Measurements from ENCODE around the gene SPOCK2. TPM values are rescaled to one million over a fixed set of nuclear protein-coding genes. Genes with fewer than 3 reads are reported as not detected.
"Not testable (repeated sequence)": the region's sequence is repeated elsewhere in the genome, so short reads cannot be mapped to it uniquely, and the experiment has no call there.

The SPOCK2 gene
- 100 to 1,000 TPM in 1 of 2 donors, 1 to 10 TPM in 1; 5.1 to 163 TPM for total RNA-seq

GRCh38 chr10:72087969-72088888, at the start of gene SPOCK2:
TSS of gene SPOCK2 (minus strand) at chr10:72088551. CDS start at chr10:72088328, 223 bp downstream.
- no peaks in the 10 kb centered on the region for H3K27me3 ChIP-seq (replicated peaks; ENCODE audit: insufficient read depth)
- no peaks in the 10 kb centered on the region for H3K9me3 ChIP-seq
- intact Hi-C loops (cut with DNase I) = no loop called here
- 5% methylated on average over 64 of the region's 65 CpGs for WGBS
- H3K4me1 ChIP-seq (replicated peaks) = peaks cover 7% of the 10 kb centered on the region
- TF ChIP-seq POLR2A (IDR thresholded peaks at IDR 0.05) (no peak), POLR2AphosphoS5 (IDR thresholded peaks at IDR 0.05) (no peak), CTCF (IDR thresholded peaks at IDR 0.05) (no peak)
- no peak within 1 kb of the TSS for H3K27ac ChIP-seq
- H3K4me3 ChIP-seq = peak within 1 kb of the TSS; percentile 25 to 29
- DNase-seq (ENCODE audit: low spot score) = no peak
- no peaks in the 10 kb centered on the region for H3K36me3 ChIP-seq

- Histone ChIP-seq H3K9me3 (no peaks in the 10 kb centered on the region), H3K4me1 (replicated peaks) (no peaks in the 10 kb centered on the region), H3K27me3 (replicated peaks; ENCODE audit: insufficient read depth) (no peaks in the 10 kb centered on the region), H3K27ac (no peak overlapping the region), H3K36me3 (no peaks in the 10 kb centered on the region), H3K4me3 (no peak overlapping the region)
- intact Hi-C loops (cut with DNase I) = loop anchor here (10.0 kb wide), 1 partner anchor 137 kb away; the partner anchor contains the start of gene DDIT4
- TF ChIP-seq POLR2A (IDR thresholded peaks at IDR 0.05) (no peak), CTCF (IDR thresholded peaks at IDR 0.05) (no peak), POLR2AphosphoS5 (IDR thresholded peaks at IDR 0.05) (no peak)
- no peak for DNase-seq (ENCODE audit: low spot score)
- WGBS = 97% methylated on average over 7 of the region's 7 CpGs
These were observed 49.2 kb upstream of the SPOCK2 start for GRCh38 chr10:72137583-72137982.

GRCh38 chr10:72136225-72136624, 47.9 kb upstream of the SPOCK2 start:
- H3K4me3 ChIP-seq; H3K36me3 ChIP-seq; H3K27ac ChIP-seq; H3K27me3 ChIP-seq (replicated peaks; ENCODE audit: insufficient read depth); H3K4me1 ChIP-seq (replicated peaks); DNase-seq (ENCODE audit: low spot score); H3K9me3 ChIP-seq: not testable (repeated sequence)
- intact Hi-C loops (cut with DNase I) = loop anchor here (10.0 kb wide), 1 partner anchor 139 kb away; the partner anchor contains the start of gene DDIT4
- WGBS = 96% methylated on average over 10 of the region's 10 CpGs

GRCh38 chr10:72134785-72135767, 46.7 kb upstream of the SPOCK2 start:
- intact Hi-C loops (cut with DNase I) = loop anchor here (10.0 kb wide), 1 partner anchor 140 kb away; the partner anchor contains the start of gene DDIT4
- no peaks in the 10 kb centered on the region for H3K9me3 ChIP-seq
- DNase-seq (ENCODE audit: low spot score) = no peak
- TF ChIP-seq CTCF (IDR thresholded peaks at IDR 0.05) = no peak
- no peak for TF ChIP-seq POLR2A (IDR thresholded peaks at IDR 0.05)
- no peak for TF ChIP-seq POLR2AphosphoS5 (IDR thresholded peaks at IDR 0.05)
- 77% methylated on average over 10 of the region's 10 CpGs for WGBS
- no peaks in the 10 kb centered on the region for H3K4me1 ChIP-seq (replicated peaks)
- no peak overlapping the region for H3K4me3 ChIP-seq
- H3K36me3 ChIP-seq = no peaks in the 10 kb centered on the region
- no peak overlapping the region for H3K27ac ChIP-seq
- H3K27me3 ChIP-seq (replicated peaks; ENCODE audit: insufficient read depth) = no peaks in the 10 kb centered on the region

GRCh38 chr10:72133517-72133916, 45.2 kb upstream of the SPOCK2 start:
- no peak for DNase-seq (ENCODE audit: low spot score)
- no peak for TF ChIP-seq CTCF (IDR thresholded peaks at IDR 0.05)
- TF ChIP-seq POLR2A (IDR thresholded peaks at IDR 0.05) = no peak
- no peak for TF ChIP-seq POLR2AphosphoS5 (IDR thresholded peaks at IDR 0.05)
- no peaks in the 10 kb centered on the region for H3K36me3 ChIP-seq
- H3K9me3 ChIP-seq = no peaks in the 10 kb centered on the region
- no peak overlapping the region for H3K27ac ChIP-seq
- intact Hi-C loops (cut with DNase I) = loop anchor here (10.0 kb wide), 1 partner anchor 141 kb away; the partner anchor contains the start of gene DDIT4
- H3K4me1 ChIP-seq (replicated peaks) = no peaks in the 10 kb centered on the region
- H3K27me3 ChIP-seq (replicated peaks; ENCODE audit: insufficient read depth) = no peaks in the 10 kb centered on the region
- no peak overlapping the region for H3K4me3 ChIP-seq

All from prostate gland (tissue), 2 donors.